HFF-Myc (cell line): ENCODE results near the gene TTPAL.

Experiments used
- DNase-seq: peaks from one replicate; pipeline ENCODE4 v3.0.0-alpha.2; 2011; ENCODE audit warnings: low read depth; ENCODE audit errors: extremely low read depth
- H3K4me3 ChIP-seq: replicated peaks from 2 replicates; pipeline ENCODE4 v1.5.1; 2011; ENCODE audit warnings: low read depth, mild to moderate bottlenecking, control low read depth, low read length
- CTCF ChIP-seq: IDR thresholded peaks from 2 replicates; pipeline ENCODE4 v1.5.1; 2012; ENCODE audit warnings: mild to moderate bottlenecking, low read depth, low read length, control low read depth; ENCODE audit errors: missing control alignments

Gene TTPAL

GRCh38 chr20:44495802-44496481 is 20.3 kb downstream of the TTPAL start:
- peak; percentile 94 for DNase-seq
- no peak overlapping the region for H3K4me3 ChIP-seq
- TF ChIP-seq CTCF, result no peak

- no peak for TF ChIP-seq CTCF
- DNase-seq, result no peak
- H3K4me3 ChIP-seq, result no peak overlapping the region
These were observed 21.3 kb downstream of the TTPAL start for GRCh38 chr20:44496976-44497375.

- DNase-seq, result no peak
- no peak for TF ChIP-seq CTCF
- no peak overlapping the region for H3K4me3 ChIP-seq
These were observed 22.1 kb downstream of the TTPAL start for GRCh38 chr20:44497761-44498160.

GRCh38 chr20:44500221-44500620 is 24.5 kb downstream of the TTPAL start:
- TF ChIP-seq CTCF, result no peak
- DNase-seq, result no peak
- H3K4me3 ChIP-seq, result no peak overlapping the region

- no peak for TF ChIP-seq CTCF
- DNase-seq, result no peak
These were observed 25.8 kb downstream of the TTPAL start for GRCh38 chr20:44501448-44501847.

GRCh38 chr20:44502968-44503367 is 27.3 kb downstream of the TTPAL start:
- no peak for TF ChIP-seq CTCF
- no peak for DNase-seq
- H3K4me3 ChIP-seq, result no peak overlapping the region

More at GRCh38 chr20:44501448-44501847, 25.8 kb downstream of the TTPAL start:
- no peak overlapping the region for H3K4me3 ChIP-seq
